ENCODE results near the gene CNTFR. TPM values are rescaled to one million over a fixed set of nuclear protein-coding genes. Genes with fewer than 3 reads are reported as not detected.

Gene CNTFR
- total RNA-seq, 1 donor: not detected

- no peak for DNase-seq (ENCODE audit: low read depth)
- TF ChIP-seq CTCF (IDR thresholded peaks at IDR 0.05; ENCODE audit: insufficient read depth, low read depth, low read length): no peak
- no peak overlapping the region for H3K4me3 ChIP-seq (ENCODE audit: low read depth, low read length)
Observed at GRCh38 chr9:34519321-34520020, 70.1 kb downstream of the CNTFR start.

- no peak overlapping the region for H3K4me3 ChIP-seq (ENCODE audit: low read depth, low read length)
- TF ChIP-seq CTCF (IDR thresholded peaks at IDR 0.05; ENCODE audit: insufficient read depth, low read depth, low read length): no peak
- no peak for DNase-seq (ENCODE audit: low read depth)
Observed at GRCh38 chr9:34518896-34519295, 70.6 kb downstream of the CNTFR start.

GRCh38 chr9:34518110-34518616 is 71.4 kb downstream of the CNTFR start:
- no peak for TF ChIP-seq CTCF (IDR thresholded peaks at IDR 0.05; ENCODE audit: insufficient read depth, low read depth, low read length)
- DNase-seq (ENCODE audit: low read depth): no peak
- H3K4me3 ChIP-seq (ENCODE audit: low read depth, low read length): no peak overlapping the region

- TF ChIP-seq CTCF (IDR thresholded peaks at IDR 0.05; ENCODE audit: insufficient read depth, low read depth, low read length): no peak
- DNase-seq (ENCODE audit: low read depth): no peak
Observed at GRCh38 chr9:34517185-34517584, 72.3 kb downstream of the CNTFR start.

GRCh38 chr9:34515959-34516358 is 73.6 kb downstream of the CNTFR start:
- DNase-seq (ENCODE audit: low read depth): no peak
- TF ChIP-seq CTCF (IDR thresholded peaks at IDR 0.05; ENCODE audit: insufficient read depth, low read depth, low read length): no peak
- H3K4me3 ChIP-seq (ENCODE audit: low read depth, low read length): no peak overlapping the region

More at GRCh38 chr9:34517185-34517584, 72.3 kb downstream of the CNTFR start:
- no peak overlapping the region for H3K4me3 ChIP-seq (ENCODE audit: low read depth, low read length)

- no peak for DNase-seq (ENCODE audit: low read depth)
- H3K4me3 ChIP-seq (ENCODE audit: low read depth, low read length): no peak overlapping the region
- no peak for TF ChIP-seq CTCF (IDR thresholded peaks at IDR 0.05; ENCODE audit: insufficient read depth, low read depth, low read length)
Observed at GRCh38 chr9:34514816-34515215, 74.7 kb downstream of the CNTFR start.

- H3K4me3 ChIP-seq (ENCODE audit: low read depth, low read length): no peak overlapping the region
- DNase-seq (ENCODE audit: low read depth): no peak
- TF ChIP-seq CTCF (IDR thresholded peaks at IDR 0.05; ENCODE audit: insufficient read depth, low read depth, low read length): no peak
Observed at GRCh38 chr9:34514401-34514800, 75.1 kb downstream of the CNTFR start.

Measured in fibroblast of villous mesenchyme (primary cell).